HG03439 (cell line): ENCODE results near the gene XKR7.

ENCODE experiments used
- ATAC-seq: cut with Tn5 transposase; IDR thresholded peaks from one replicate; pipeline ENCODE4 v1.9.1; 2021; ENCODE audit warnings: mild to moderate bottlenecking, moderate library complexity; ENCODE audit not compliant: unreplicated experiment

The XKR7 gene

GRCh38 chr20:31975874-31976273 lies 7.9 kb downstream of the XKR7 start:
- ATAC-seq, result no peak

- ATAC-seq, result no peak
These were observed 9.1 kb downstream of the XKR7 start for GRCh38 chr20:31977080-31977479.

GRCh38 chr20:31979713-31980426 lies 11.9 kb downstream of the XKR7 start:
- no peak for ATAC-seq

DNA sequence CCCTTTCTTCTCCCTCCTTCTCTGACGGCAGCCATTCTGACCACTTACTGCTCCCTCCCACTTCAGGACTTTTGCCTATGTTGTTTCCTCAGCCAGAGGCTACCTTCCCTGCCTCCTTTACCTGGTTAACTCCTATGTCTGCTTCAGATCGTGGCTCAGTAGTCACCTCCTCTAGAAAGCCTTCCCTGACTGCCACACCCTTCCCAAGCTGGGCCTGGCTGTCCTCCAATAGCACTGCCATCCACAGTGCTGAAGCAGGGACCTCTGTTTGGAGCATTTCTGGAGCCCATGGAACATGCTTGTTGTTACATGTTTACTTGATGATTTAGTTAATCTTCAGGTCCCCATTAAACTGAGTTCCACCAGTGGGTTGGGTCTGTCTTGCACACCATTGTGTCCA lies 13.8 kb downstream of the XKR7 start:
- no peak for ATAC-seq

DNA sequence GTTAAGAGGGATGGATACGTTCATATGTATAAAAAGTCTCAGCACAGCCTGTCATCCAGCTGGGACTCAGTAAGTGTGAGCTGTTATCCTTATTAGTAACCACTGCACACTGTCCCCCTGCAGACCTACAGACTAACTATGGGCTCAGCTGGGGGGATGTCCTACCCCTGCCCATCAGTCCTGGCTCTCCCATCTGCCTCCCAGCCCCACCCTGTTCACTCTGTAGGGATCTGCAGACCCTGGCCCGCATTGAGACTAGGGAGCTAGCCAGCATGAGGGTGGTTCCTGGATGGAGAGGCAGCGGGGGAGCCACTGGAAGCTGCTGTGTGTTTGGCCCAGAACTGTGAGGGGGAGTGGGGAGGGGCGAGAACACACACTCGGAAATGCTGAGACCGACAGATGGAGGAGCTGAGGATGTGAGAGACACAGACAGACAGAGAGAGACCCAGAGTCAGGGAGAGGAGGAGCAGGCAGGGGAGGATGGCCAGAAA lies 17.1 kb downstream of the XKR7 start:
- ATAC-seq, result no peak

DNA sequence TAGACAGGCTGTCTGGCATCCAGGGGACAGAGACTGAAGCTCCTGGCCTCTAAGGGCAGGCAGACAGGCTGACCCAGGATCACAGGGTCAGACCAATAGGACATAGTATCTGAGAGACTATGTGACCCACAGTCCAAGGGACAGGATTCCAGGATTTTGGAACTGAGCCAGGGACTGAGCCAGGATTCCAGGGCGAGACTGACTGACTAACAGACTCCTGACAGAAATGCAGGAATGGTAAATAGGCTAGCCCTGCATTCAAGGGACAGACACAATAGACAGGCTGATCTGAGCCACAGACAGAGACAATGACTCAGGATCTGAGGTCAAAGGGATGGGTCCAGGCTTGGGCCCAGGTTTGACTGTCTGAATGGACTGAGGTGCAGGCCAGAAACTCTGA lies 19.8 kb downstream of the XKR7 start:
- no peak for ATAC-seq

- no peak for ATAC-seq
These were observed 20.6 kb downstream of the XKR7 start for GRCh38 chr20:31988430-31989015.

GRCh38 chr20:31989030-31989645 lies 21.2 kb downstream of the XKR7 start:
- ATAC-seq, result no peak

- ATAC-seq, result no peak
These were observed 22.8 kb downstream of the XKR7 start for GRCh38 chr20:31990641-31991338.

- no peak for ATAC-seq
These were observed 23.4 kb downstream of the XKR7 start for GRCh38 chr20:31991339-31991705.

GRCh38 chr20:31992086-31992485 lies 24.1 kb downstream of the XKR7 start:
- ATAC-seq, result no peak

DNA sequence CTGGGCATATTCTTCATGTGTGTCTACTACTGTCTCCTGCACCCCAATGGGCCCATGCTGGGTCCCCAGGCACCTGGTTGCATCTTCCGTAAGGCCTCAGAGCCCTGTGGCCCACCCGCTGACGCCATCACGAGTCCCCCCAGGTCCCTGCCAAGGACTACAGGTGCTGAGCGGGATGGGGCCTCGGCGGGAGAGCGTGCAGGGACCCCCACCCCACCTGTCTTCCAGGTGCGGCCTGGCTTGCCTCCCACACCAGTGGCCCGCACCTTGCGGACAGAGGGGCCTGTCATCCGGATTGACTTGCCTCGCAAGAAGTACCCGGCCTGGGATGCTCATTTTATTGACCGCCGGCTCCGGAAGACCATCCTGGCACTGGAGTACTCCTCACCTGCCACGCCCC lies 29.0 kb downstream of the XKR7 start:
- ATAC-seq, result no peak

GRCh38 chr20:31998246-31998645 lies 30.3 kb downstream of the XKR7 start:
- ATAC-seq, result no peak

GRCh38 chr20:32003325-32003724 lies 35.4 kb downstream of the XKR7 start:
- no peak for ATAC-seq

DNA sequence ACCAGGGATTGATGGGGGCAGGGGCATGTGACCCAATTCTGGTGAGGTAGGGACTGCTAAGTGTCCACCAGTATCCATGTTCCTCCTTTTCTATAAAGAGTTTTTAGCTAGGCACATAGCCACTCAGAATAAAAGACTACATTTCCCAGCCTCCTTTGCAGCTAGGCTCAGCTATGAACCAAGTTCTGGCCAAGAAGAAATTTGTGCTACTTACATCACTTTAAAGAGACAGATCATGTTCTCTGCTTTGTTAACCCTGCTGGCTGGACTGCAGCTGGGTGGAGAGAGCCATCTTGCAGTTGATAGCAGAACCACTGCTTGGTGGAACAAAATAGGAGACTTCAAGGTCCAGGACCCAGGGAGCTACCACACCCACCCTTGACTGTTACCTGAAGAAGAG lies 37.0 kb downstream of the XKR7 start:
- ATAC-seq, result no peak

DNA sequence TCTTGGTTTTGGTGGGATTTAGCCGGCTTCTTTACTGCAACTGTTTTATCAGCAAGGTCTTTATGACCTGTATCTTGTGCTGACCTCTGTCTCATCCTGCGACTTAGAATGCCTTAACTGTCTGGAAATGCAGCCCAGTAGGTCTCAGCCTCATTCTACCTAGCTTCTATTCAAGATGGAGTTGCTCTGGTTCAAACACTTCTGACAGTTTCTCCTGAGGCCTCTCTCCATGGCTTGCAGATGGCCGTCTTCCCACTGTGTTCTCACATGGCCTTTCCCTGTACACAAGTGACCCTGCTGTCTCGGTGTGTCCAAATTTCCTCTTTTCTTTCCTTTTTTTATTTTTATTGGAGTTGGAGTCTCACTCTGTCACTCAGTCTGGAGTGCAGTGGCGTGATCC lies 38.1 kb downstream of the XKR7 start:
- ATAC-seq, result no peak

DNA sequence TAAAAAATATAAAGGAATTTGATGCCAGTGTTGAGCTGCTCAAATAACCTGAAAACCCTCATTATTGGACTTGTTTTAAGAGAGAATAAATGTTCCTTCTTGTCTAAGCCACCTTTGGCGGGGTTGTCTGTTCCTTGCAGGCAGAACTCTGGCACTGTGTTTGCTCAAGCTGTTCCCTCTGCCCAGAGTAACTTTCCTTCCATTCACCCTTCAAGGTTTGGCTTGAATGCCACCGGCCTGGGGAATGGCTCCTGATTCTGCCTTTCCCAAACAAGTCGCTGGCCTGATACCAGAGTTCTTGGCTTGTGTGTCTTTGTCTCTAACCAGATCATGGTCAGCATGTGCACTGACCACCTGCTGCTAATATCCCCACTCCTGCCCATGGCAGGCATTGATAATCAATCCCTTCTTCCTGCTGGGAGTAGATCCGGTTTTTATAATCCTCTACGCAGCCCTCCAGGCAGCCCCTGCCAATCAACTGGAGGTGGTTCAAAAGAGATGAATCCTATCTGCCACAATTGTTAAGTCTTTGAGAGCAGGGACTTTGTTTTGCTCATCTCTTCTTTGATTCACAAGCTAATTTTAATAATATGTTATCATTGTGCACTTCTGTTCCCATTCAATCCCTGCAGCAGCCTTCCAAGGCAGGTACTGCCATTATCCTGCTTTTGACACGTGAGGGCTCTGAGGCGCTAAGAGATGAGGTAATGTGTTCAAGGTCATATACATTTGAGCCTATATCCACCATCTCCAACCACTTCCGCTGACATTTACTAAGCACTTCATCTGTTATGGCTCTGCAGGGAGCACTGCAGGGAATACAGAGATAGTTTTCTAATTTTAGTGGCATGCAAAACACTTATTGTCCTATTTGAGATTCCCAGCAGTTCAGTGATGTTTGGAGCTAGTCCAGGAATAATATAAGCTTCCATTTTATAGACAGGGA lies 39.2 kb downstream of the XKR7 start:
- no peak for ATAC-seq

DNA sequence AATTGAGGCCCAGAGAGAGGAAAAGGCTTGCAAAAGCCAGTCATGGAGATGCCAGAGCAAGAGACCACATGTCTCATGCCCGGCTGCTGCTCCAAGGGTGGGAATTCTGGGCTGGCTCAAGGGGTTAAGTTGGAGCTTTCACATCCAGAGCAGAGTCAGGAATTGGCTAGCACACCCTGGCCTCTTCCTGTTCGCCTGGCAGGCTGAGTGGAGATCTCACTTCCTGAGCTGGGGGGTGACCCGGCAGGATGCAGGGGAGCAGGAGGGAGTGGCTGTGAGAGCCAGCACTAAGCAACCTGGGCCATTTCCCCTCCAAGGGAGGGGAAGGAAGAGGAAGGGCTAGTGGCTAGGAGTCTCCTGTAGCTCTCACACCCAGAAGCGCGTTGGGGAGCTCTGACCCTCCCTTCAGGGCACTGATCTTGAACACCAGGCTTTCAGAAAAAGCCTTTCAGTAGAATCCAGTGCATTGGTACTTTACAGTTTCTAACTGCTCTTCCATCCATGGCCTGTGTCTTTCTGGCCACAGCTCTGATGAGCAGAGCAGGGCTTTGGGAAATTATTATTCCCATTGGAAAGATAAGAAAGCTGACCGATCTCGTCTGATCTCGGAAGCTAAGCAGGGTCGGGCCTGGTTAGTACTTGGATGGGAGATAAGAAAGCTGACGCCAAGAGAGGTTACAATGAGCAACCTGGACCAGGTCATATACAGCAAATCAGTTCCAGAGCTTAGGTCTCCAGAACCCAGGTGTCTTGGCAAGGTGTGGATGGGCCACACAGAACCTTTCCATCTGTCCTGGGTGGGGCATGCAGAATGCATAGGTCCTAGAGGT lies 40.1 kb downstream of the XKR7 start:
- no peak for ATAC-seq

GRCh38 chr20:32009564-32009963 lies 41.6 kb downstream of the XKR7 start:
- ATAC-seq, result no peak

- no peak for ATAC-seq
These were observed 42.1 kb downstream of the XKR7 start, which contains the start of gene CCM2L for GRCh38 chr20:32010101-32010500. CCM2L (plus strand) TSS chr20:32010438; CDS start chr20:32010455, 17 bp downstream.
